GM15510 (cell line): Measurements from ENCODE around the gene LRMDA.

Experiments used
- POLR2A ChIP-seq: IDR thresholded peaks from 3 replicates; pipeline ENCODE4 v1.6.1; 2011; ENCODE audit warnings: borderline replicate concordance; ENCODE audit not compliant: insufficient read length; ENCODE audit errors: extremely low read depth

Gene LRMDA

DNA sequence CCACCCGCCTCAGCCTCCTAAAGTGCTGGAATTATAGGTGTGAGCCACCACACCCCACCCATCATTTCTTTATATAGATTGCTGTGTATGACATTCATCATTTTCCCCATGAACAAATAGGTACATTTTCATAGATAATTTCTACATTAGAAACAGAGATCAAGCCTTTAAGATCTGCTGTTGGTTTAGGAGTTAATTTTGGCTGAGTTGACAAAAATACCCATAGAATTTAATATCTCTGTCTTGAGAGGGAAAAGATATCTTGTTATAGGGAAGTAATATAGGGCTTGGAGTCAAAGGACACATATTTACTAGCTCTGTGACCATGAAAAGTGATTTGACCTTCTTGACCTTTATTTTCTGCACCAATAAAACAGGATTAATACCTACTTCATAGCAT is 51.8 kb downstream of the LRMDA start:
- no peak for TF ChIP-seq POLR2A

DNA sequence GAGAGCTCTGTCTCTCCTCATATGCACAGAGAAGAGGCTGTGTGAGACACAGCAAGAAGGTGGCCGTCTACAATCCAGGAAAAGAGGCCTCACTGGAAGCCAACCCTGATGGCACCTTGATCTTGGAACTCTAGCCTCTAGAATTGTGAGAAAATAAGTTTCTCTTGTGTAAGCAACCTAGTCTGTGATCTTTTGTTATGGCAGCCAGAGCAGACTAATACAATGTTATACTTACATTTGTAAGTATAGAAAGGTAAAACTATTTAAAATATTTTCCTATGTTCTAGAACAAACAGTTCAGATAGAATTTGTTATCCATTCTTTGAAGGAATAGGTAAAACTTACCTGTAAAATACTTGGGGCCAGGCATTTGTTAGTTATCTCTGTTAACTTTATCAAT is 53.3 kb downstream of the LRMDA start:
- no peak for TF ChIP-seq POLR2A

DNA sequence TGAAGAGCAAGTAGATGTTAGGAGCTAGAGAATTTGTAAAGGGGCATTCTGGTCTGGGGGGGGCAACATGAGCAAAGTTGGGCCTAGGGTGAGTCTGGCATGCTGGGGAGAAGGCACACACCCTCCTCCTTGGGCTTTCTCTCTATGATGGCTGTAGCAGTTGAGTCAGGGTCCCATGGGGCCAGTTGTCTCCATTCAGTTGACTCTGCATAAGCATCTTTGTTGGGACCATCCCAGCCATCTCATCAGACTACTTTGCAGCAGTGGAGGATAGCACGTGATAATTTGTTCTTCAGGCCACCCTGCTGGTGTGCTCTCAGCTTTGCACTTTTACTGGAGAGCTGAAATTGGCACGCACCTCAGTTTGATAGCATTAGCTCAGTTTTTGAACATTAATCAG is 55.2 kb downstream of the LRMDA start:
- TF ChIP-seq POLR2A: no peak

DNA sequence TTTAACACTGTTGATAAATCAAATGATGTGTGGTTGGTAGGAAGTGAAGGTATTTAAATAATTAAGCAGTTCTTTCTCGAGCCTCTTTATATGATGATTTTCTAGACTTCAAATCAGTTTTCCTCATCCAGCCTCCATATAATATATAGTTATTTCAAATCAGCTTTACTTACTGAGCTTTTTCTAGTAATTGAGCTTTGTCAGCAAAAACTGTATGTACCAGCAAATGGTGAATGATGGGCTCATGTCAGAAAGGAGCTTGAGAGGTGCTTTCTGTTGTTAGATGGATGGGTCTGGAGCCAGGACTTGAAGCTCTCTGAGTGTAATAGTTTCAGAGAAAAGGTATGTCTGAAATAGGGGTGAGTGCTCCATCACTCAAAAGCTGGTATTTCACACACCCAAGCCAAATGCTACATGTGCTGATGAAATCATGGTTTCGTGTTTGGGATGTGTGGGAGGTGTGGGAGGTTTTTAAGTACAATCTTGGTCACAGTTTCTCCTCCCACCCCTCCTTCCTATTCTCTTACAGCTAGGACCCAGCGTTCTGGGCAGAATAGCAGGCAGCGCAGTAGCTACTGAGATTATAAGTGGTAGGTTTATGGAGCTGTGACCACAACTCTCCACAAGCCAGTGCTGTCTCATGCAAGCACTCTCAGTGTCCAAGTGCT is 55.8 kb downstream of the LRMDA start:
- TF ChIP-seq POLR2A: no peak

DNA sequence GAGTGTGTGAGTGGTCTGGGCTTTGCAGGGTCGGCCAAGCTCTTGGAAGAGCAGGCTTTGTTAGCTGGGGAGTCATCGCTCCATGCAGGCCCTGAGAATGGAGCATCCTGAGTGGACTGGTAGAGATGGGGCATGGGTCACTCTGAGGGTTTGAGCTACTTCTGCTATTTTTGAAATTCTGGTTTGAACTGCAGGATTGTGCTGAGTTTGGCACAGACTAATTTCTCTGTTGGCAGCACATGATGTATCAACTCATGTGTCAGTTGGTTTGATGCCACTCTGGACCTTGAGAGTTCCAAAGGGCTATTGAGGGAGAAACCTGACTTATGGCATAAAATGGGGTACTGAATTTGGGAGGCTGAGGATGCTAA is 56.3 kb downstream of the LRMDA start:
- TF ChIP-seq POLR2A: no peak

DNA sequence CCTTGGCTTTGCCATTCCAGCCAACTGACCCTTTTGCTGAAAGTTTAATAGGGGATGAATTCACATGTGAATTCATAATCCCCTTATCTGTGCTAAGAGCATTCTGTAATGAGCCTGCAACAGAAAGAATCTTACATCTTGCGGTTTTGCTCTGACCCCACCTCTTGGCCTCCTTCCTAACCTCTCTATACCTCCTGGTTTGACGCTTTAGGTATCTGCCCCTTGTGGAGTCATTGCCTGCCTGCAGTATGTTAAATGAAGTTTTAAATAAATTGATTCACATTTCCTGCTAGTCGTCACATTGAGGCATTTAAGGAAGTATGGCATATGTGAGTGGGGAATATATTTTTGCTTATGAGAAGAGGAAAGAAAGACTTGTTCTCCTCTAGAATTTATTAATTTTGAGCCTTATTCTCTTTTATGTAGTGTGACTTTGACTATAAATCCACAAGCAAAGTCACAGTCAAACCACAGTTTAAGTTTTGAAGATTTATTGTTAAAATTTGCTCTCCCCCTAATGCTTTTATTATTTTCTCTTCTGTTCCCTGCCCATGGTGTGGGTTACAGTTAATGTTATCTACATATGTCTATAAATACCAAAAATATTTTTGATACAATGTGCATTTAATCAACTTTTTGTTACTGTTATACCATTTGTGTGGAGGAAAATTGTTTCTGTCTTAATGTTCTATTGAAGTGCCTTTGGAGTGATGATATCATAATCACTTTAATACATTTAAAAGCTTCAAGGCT is 60.9 kb downstream of the LRMDA start:
- no peak for TF ChIP-seq POLR2A

DNA sequence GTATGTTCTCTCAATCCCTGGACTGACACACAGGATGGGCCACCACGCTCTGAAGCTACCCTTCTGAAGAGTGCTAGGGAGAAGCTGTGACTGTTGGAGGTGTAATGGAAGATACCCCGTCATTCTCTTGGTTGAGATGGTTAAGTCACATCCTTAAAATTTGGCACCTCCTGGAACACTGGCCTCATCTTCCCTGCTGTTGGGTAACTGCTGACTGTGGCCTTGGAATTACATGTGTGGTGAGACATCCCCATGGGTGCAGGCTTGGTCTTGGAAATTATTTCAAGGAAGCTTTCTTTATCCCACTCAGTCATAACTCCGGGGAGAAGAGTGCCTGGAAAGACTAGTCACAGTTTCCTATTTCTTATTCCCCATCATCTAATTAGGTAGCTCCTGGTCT is 62.0 kb downstream of the LRMDA start:
- TF ChIP-seq POLR2A: no peak

DNA sequence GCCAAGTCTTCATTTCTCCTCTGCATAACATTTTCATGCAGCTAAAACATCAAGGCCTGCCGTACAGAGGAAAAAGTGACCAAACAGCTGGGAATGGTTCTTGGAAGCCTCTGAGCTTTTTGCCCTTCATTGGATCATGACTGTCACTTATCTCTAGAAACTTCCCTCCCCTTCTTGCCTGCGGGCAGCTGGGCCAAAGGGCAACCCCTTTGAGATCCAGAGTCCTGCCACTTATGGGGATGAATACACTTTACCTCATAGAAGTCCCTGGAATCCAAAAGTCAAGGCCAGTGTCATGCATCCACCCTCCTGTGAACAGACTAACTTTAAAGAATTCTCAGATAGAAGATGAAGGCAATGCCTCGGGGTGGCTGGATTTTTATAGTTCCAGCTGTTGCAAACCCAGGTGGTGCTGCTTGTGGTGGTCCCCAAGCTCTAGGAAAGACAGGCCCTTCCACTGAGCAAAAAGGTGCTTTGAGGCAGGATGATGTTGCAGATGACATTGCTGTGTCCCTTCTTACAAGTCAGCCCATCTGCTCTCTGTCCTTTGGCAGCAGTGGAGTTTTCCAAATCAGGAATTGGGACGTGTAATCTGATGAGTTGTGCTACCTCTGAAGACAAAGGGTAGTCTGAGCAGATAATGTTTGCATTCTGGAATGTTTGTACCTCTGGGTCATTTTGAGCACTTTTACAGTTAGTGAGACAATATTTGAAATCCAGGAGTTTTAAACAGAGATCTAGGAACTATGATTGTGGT is 64.2 kb downstream of the LRMDA start:
- TF ChIP-seq POLR2A: no peak

DNA sequence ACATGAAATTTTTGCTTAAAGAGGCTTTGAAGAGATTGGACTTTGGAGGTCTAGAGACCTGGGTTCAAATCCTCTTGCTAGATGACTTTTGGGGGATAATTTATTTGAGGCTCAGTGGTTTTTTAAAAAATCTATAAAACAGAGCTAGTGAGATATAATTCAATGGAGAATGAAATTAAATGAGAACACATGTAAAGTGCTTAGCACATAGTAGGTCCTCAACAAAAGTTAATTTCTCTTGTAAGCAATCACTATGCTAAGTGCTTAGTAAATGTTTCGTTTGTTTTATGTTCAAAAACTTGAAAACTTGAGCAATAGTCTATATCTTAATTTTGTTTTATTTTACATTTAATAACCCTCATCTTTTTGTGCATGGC is 64.8 kb downstream of the LRMDA start:
- no peak for TF ChIP-seq POLR2A

DNA sequence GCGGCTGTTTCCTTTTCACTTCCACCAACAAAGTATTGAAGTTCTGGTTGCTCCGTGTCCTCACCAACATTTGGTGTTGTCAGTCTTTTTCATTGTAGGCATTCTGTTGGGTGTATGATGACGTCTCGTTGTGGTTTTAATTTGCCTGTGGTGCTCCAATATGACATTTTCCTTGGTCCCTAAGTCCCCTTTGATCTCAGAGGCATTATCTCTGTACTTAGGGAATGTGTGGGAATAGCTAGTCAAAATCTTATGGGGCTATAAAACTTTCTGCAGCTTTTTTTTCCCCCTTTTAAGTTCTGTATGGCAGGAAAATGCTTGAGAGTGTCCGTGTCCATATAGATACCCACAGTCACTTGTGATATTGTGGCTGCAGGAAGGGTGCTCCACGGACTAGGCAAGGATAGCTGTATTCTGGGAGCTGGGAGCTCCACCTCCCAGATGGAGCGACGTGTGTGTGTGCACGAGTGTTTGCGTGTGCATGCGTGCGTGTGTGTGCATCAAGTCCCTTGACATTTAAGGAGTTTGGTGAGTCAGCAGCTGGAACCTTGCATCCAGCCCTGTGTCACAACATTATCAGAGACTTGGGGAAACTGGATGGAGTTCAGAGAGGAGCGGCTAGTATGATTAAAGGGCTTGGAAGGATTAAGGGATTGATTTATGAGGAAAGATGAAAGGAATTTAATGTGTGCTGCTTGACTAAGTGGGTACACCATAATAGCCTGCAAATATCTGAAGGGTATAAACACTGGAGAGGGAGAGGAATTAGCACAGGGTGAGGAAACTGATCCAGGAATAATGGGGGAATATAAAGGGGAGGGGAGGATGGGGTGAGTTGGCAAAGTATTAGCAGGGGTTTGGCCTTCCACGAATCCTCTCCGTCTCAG is 66.8 kb downstream of the LRMDA start:
- TF ChIP-seq POLR2A: no peak

DNA sequence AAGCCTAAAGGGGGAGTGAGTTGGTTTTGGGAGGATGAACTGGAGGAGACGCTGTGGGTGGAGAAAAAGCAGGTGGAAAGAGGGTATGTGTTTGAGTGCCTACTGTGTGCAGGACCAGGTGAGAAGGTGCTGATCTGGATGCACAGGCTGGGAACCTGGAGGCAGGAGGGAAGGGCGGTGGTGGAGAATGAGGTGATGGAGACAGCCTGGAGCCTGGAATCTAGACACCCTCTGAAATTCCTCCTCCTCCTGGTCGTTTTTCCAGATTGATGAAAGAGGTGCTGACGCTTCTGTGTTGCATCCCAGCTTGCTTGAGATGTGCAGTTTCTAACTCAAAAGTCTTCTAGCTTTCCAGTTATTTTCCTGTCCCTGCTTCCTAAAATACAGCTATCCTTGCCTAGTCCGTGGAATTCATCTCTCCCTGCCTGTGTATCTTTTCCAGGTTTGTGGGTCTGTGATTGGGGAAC is 67.5 kb downstream of the LRMDA start:
- TF ChIP-seq POLR2A: no peak

DNA sequence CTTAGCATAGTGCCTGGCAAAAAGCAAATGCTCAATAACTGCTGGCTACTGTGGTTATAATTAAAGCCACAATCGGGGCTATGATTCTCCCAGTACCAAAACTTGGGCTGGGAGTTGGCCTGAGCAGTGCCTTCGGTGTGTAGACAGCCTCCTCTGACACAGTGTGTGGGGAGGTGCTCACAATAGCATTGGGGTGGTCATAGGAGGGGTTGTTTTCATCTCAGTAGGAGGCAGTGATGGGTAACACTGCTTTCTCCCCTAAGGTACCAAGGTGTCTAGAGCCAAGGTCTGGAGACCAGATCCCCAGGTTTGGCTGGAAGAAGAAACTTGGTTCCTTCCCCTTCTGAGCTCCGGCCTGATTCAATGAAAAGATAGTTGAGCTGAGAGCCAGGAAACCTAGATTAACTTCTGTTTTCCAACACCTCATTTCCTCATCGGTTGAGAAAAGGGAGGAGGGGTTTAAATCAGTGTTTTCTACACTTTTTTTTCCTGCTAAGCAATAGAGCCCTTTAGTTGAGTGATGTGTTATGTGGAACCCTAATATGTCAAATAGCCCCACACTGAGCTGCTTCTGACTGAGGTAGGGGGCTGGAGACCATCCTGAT is 68.2 kb downstream of the LRMDA start:
- TF ChIP-seq POLR2A: no peak

DNA sequence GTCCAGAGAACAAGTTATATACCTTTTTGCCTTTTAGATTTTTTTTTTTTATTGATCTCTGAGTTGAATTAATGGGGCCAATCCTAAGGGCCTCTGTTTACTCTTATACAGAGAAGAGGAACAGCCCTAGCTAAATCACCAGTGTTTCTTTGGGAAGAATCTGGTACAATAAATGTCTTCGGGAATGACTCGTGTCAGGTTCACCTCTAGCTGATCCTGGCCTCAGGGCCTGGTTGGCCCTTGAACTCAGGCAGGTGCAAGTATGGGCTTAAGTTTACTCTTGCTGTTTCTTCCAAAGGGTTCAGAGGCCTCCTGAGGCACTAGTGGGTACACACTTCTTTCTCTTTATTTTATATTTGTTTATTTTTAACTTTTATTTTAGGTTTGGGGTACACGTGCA is 71.0 kb downstream of the LRMDA start:
- TF ChIP-seq POLR2A: no peak

DNA sequence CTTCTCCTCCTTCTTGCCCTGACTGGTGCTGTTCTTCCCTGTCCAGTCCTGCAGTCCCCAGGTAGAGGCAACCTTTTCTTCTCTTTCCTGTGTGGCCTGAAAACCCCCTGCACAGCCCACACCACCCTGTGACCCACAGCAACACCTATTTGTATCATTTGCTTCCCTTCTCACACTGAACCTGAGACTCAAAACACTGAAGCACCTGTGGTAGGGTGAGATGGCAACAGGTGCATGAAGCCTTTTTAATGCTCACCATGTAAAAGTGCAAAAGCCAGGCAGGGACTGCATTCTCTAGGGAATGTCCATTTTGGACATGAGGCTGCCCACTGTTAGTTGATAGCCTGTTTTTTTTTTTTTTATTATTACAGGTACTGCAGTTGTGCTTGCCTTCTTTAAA is 71.4 kb downstream of the LRMDA start:
- no peak for TF ChIP-seq POLR2A

DNA sequence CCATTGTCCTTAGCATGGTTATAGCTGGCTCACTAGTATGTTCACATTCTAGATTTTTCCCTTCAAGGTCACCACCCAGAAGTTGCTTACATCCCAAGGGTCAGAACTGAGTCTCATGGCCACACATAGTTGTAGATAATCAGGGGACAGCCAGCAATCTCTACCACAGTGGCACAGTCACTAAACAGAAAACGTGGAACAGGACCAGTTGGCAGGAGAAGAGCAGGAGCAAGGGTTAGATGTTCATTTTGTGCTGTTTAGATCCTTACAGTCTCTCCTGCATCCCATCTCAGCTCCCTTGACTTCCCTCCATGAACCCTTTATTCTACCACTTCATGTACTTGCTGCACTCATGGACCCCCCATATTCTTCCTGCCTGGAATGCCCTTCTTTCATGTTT is 73.9 kb downstream of the LRMDA start:
- no peak for TF ChIP-seq POLR2A

DNA sequence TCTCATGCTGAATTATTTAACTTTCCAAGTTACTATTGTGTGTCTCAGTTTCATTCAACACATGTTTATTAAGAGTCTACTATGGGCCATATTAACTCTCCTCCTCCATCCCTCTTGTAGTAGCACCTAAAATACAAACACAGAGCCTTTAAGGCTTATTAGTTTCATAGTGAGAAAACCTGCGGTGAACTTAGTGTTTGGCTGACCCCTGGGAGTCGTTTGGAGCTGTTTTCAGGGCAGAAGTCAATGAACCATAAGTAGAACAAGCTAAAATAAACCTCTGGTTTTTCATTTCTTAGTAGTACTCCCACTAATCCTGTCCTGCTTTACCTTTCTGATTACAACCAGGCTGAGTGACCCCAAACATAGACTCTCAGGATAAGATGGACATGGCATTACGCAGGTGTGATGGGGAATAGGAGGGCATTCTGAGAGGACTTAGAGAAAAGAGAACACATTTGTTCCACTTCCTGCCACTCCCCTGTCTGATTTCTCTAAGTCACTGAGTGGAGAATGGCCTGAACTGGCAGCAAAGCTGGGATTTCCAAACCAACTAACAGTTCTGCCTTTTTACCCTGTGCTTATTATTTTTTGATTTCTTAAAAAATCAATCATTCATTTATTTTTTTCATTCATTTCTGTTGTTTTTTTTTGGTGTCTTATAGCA is 74.5 kb downstream of the LRMDA start:
- no peak for TF ChIP-seq POLR2A
